HepG2 (cell line): ENCODE data around the gene ALOX5AP. TPM values are rescaled to one million over a fixed set of nuclear protein-coding genes. Genes with fewer than 3 reads are reported as not detected.
A peak's percentile ranks its signal among the peaks of the same experiment; 100 is the strongest.

Experiments
- ATAC-seq: fragments of 200-7000 bp; cut with Tn5 transposase; 3 replicates; pipeline ENCODE4 v1.9.1; 2020; ENCODE audit warnings: mild to moderate bottlenecking, moderate library complexity
- BruUV-seq: library from RNA; stranded (reverse); fragments of 400-500 nt; replicated peaks from 2 replicates; lab custom pipeline; 2021; lab: Mats Ljungman, UMichigan
- CTCF ChIA-PET: fragments of 300-600 bp; formaldehyde crosslinking; extraction: SDS; loops from one replicate; lab custom pipeline; 2021; ENCODE audit warnings: low total read pairs, inconsistent platforms, low intra/inter-chr PET ratio; lab: Yijun Ruan, JAX
- POLR2A ChIA-PET: fragments of 350-600 bp; sonication (Branson Sonifier 250); formaldehyde crosslinking; loops from one replicate; lab custom pipeline; 2020; ENCODE audit warnings: antibody characterized with exemption, inconsistent platforms; lab: Yijun Ruan, JAX
- DNase-seq: peaks from one replicate; pipeline ENCODE4 v3.0.0-alpha.2; 2015; ENCODE audit warnings: low spot score
- FAIRE-seq: peaks from 3 replicates; lab custom pipeline; 2011; peaks lifted over from hg19 to GRCh38; lab: Jason Lieb, UNC
- H2AFZ ChIP-seq: one replicate; pipeline ENCODE4 v1.6.1; 2011; ENCODE audit warnings: low read length, inconsistent platforms
- H3K27ac ChIP-seq: fragments of 300-600 bp; 3 replicates; pipeline ENCODE4 v1.8.0; 2011; ENCODE audit warnings: mixed run types, mild to moderate bottlenecking, mixed read lengths, low read length, inconsistent platforms; ENCODE audit not compliant: insufficient read depth; ENCODE audit errors: extremely low read length
- H3K27me3 ChIP-seq, 2 experiments: fragments of 200-600 bp in 1 of 2; 2 replicates in 1 of 2; 3 replicates in 1 of 2; pipeline versions ENCODE4 v1.6.0 to v1.8.0; 2011; ENCODE audit warnings: low read length in 2 of 2, mild to moderate bottlenecking in 2 of 2, moderate library complexity in 2 of 2, inconsistent platforms in 1 of 2; ENCODE audit not compliant: insufficient read depth in 2 of 2, control insufficient read depth in 1 of 2
- H3K36me3 ChIP-seq, 2 experiments: fragments of 200-600 bp in 1 of 2; replicated peaks in 1 of 2; 2 replicates in 1 of 2; 3 replicates in 1 of 2; pipeline versions ENCODE4 v1.5.1 to v1.8.0; 2011; ENCODE audit warnings: low read length in 2 of 2, inconsistent platforms in 1 of 2; ENCODE audit not compliant: insufficient read depth in 2 of 2, control insufficient read depth in 1 of 2
- H3K4me1 ChIP-seq: 2 replicates; pipeline ENCODE4 v1.5.1; 2012; ENCODE audit warnings: low read length, inconsistent platforms; ENCODE audit not compliant: insufficient read depth
- H3K4me2 ChIP-seq: 2 replicates; pipeline ENCODE4 v1.6.0; 2011; ENCODE audit warnings: low read depth, low read length, inconsistent platforms
- H3K4me3 ChIP-seq, 3 experiments: fragments of 200-600 bp in 1 of 3; sonication (generic), shearing (Covaris generic) in 1 of 3; replicated peaks in 1 of 3; 2 replicates each; pipeline ENCODE4 v1.5.1; 2011 to 2016; ENCODE audit warnings: low read length in 3 of 3, inconsistent platforms in 2 of 3, low read depth in 2 of 3, mild to moderate bottlenecking in 2 of 3, control low read depth in 1 of 3, mixed read lengths in 1 of 3; ENCODE audit not compliant: insufficient read depth in 1 of 3
- H3K79me2 ChIP-seq: one replicate; pipeline ENCODE4 v1.6.1; 2011; ENCODE audit warnings: low read length, inconsistent platforms; ENCODE audit not compliant: insufficient read depth
- H3K9ac ChIP-seq: 2 replicates; pipeline ENCODE4 v1.6.0; 2011; ENCODE audit warnings: mild to moderate bottlenecking, low read depth, low read length, inconsistent platforms; ENCODE audit not compliant: insufficient read depth
- H3K9me3 ChIP-seq: 2 replicates; pipeline ENCODE4 v1.5.1; 2012; ENCODE audit warnings: mild to moderate bottlenecking, low read length
- H4K20me1 ChIP-seq: 2 replicates; pipeline ENCODE4 v1.6.0; 2011; ENCODE audit warnings: inconsistent platforms, mild to moderate bottlenecking, low read length, moderate library complexity; ENCODE audit not compliant: insufficient read depth
- ATF7 ChIP-seq, 2 experiments: fragments of 450-650 bp in 1 of 2; sonication (generic) in 1 of 2; formaldehyde crosslinking in 1 of 2; IDR thresholded peaks; 2 replicates each; pipeline versions ENCODE4 v1.4.0 to v1.6.1; 2016 to 2020; ENCODE audit warnings: antibody characterized with exemption in 1 of 2, mild to moderate bottlenecking in 1 of 2, missing genetic modification reagents in 1 of 2
- CEBPG ChIP-seq: IDR thresholded peaks from 2 replicates; pipeline ENCODE4 v1.6.1; 2016
- CHD2 ChIP-seq: IDR thresholded peaks from 2 replicates; pipeline ENCODE4 v1.6.1; 2011; ENCODE audit warnings: low read depth, low read length, improper control_type of control experiment
- ELF4 ChIP-seq: sonication (generic); formaldehyde crosslinking; IDR thresholded peaks from 2 replicates; pipeline ENCODE4 v1.5.0; 2020; ENCODE audit warnings: missing genetic modification reagents, mild to moderate bottlenecking, moderate library complexity, borderline replicate concordance
- HMG20A ChIP-seq: IDR thresholded peaks from 2 replicates; pipeline ENCODE4 v1.6.1; 2016; ENCODE audit warnings: borderline replicate concordance
- HNRNPH1 ChIP-seq: fragments of 200-400 bp; formaldehyde crosslinking; optimal IDR thresholded peaks from 2 replicates; pipeline ENCODE3; 2017; ENCODE audit warnings: mild to moderate bottlenecking, low read depth, low read length
- HNRNPL ChIP-seq: fragments of 200-400 bp; formaldehyde crosslinking; IDR thresholded peaks from 2 replicates; pipeline ENCODE4 v1.6.1; 2017; ENCODE audit warnings: mild to moderate bottlenecking, low read depth, low read length
- HNRNPLL ChIP-seq: fragments of 200-400 bp; formaldehyde crosslinking; IDR thresholded peaks from 2 replicates; pipeline ENCODE4 v1.6.1; 2017; ENCODE audit warnings: mild to moderate bottlenecking, low read depth, low read length; ENCODE audit not compliant: poor library complexity, severe bottlenecking
- IKZF1 ChIP-seq: fragments of 450-650 bp; IDR thresholded peaks from 2 replicates; pipeline ENCODE4 v1.7.1; 2016
- KMT2A ChIP-seq: sonication (generic); formaldehyde crosslinking; IDR thresholded peaks from 2 replicates; pipeline ENCODE4 v1.4.0; 2020; ENCODE audit warnings: missing genetic modification reagents
- MED1 ChIP-seq: sonication (generic); formaldehyde crosslinking; IDR thresholded peaks from 2 replicates; pipeline ENCODE4 v1.4.0; 2020; ENCODE audit warnings: missing genetic modification reagents
- PHB2 ChIP-seq: fragments of 450-650 bp; IDR thresholded peaks from 2 replicates; pipeline ENCODE4 v1.6.1; 2018; ENCODE audit not compliant: partially characterized antibody
- ZBTB7B ChIP-seq: sonication (generic); formaldehyde crosslinking; IDR thresholded peaks from 2 replicates; pipeline ENCODE4 v1.4.0; 2020; ENCODE audit warnings: missing genetic modification reagents
- ZFP90 ChIP-seq: sonication (generic); formaldehyde crosslinking; IDR thresholded peaks from 2 replicates; pipeline ENCODE4 v1.8.0; 2022; ENCODE audit warnings: missing genetic modification reagents, mild to moderate bottlenecking, inconsistent platforms, borderline replicate concordance
- ZNF558 ChIP-seq: sonication (generic); formaldehyde crosslinking; IDR thresholded peaks from 2 replicates; pipeline ENCODE4 v1.9.0; 2022; ENCODE audit warnings: mild to moderate bottlenecking, missing genetic modification reagents, borderline replicate concordance
- WGBS: methylation state at CpG from one replicate; pipeline ENCODE4 v1.1.6; 2017; ENCODE audit warnings: low lambda C conversion rate; 5-methylcytosine and 5-hydroxymethylcytosine counted together
- in situ Hi-C: cut with HindIII; loops from 2 replicates; pipeline ENCODE4 v1.10.0; 2017; ENCODE audit warnings: low pct_unique_long_range_greater_than_20kb; ENCODE audit not compliant: extremely low pct_ligation_motif_present
- intact Hi-C: fragments of 100-400 bp; cut with micrococcal nuclease; formaldehyde crosslinking; loops from one replicate; pipeline ENCODE4 v1.10.0; 2022; ENCODE audit not compliant: unreplicated experiment
- polyA plus RNA-seq, 8 experiments: library from polyadenylated mRNA; depleted of rRNA in 3 of 8; stranded (reverse) in 7 of 8; unstranded in 1 of 8; fragments of >200 nt; fragmentation: Illumina TruSeq in 4 of 8; extraction: Trizol in 4 of 8; gene quantifications; 2 replicates each; pipeline versions ENCODE4 v1.2.1 to v1.2.3, GENCODE V29; 2011 to 2016; ENCODE audit warnings: low read depth in 4 of 8, missing spikeins in 1 of 8, mixed read lengths in 1 of 8; ENCODE audit not compliant: insufficient read depth in 1 of 8
- total RNA-seq, 5 experiments: library from RNA; depleted of rRNA; stranded (reverse); fragments of >200 nt; fragmentation: Illumina TruSeq; extraction: Trizol; gene quantifications; 2 replicates each; pipeline ENCODE4 v1.2.3, GENCODE V29; 2016; ENCODE audit warnings: low read depth in 1 of 5
- TF ChIP-seq, protein P1 (sequence below): sonication (generic); formaldehyde crosslinking; IDR thresholded peaks from 2 replicates; pipeline ENCODE4 v1.4.0; 2020; ENCODE audit warnings: mild to moderate bottlenecking, missing genetic modification reagents
- TF ChIP-seq, protein P2 (sequence below): sonication (generic); formaldehyde crosslinking; conservative IDR thresholded peaks from 2 replicates; pipeline ENCODE4 v1.8.0; 2022; ENCODE audit warnings: mild to moderate bottlenecking, moderate library complexity, missing genetic modification reagents
- TF ChIP-seq, protein P3 (sequence below): IDR thresholded peaks from 2 replicates; pipeline ENCODE4 v1.6.1; 2018; ENCODE audit warnings: missing genetic modification reagents
- TF ChIP-seq, protein P4 (sequence below): sonication (generic); formaldehyde crosslinking; IDR thresholded peaks from 2 replicates; pipeline ENCODE4 v1.5.0; 2020; ENCODE audit warnings: missing genetic modification reagents

ALOX5AP gene
- total and polyA plus RNA-seq, 2 of the 13 experiments (the other 11 are each of a cell fraction or from before 2014, with no cell fraction given), result 0.97 to 1.2 TPM

DNA sequence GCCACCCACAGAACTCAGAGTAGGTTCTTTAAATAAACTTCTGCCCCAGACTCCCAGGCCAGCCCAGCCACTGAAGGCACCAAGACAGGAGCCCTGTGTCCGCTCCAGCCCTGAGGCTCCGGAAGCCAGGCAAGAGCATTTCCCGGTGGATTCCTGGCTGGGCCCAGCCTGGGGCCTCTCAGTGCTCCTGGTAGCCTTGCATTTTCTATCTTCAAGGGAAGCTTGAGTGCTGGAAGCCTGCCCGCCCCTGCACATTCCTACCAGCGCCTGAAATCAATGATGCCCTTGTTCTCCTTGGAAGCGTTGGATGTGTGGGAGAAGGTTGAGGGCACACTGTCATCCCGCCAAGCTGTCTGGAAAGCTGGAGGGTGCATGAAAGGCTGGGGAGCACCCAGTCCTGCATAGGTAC is 70.3 kb downstream of the ALOX5AP start (continued):
- TF ChIP-seq, protein P1, sequence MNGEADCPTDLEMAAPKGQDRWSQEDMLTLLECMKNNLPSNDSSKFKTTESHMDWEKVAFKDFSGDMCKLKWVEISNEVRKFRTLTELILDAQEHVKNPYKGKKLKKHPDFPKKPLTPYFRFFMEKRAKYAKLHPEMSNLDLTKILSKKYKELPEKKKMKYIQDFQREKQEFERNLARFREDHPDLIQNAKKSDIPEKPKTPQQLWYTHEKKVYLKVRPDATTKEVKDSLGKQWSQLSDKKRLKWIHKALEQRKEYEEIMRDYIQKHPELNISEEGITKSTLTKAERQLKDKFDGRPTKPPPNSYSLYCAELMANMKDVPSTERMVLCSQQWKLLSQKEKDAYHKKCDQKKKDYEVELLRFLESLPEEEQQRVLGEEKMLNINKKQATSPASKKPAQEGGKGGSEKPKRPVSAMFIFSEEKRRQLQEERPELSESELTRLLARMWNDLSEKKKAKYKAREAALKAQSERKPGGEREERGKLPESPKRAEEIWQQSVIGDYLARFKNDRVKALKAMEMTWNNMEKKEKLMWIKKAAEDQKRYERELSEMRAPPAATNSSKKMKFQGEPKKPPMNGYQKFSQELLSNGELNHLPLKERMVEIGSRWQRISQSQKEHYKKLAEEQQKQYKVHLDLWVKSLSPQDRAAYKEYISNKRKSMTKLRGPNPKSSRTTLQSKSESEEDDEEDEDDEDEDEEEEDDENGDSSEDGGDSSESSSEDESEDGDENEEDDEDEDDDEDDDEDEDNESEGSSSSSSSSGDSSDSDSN (CRISPR knock-in tag), result peak; percentile 86
- TF ChIP-seq CEBPG (CRISPR knock-in tag) (0 out of 2 replicates have a peak, but pooled peaks have one; percentile 4), HMG20A (CRISPR knock-in tag) (0 out of 2 replicates have a peak, but pooled peaks have one; percentile 34), HNRNPL (peak; percentile 37; the same call in 1 of the 2 replicates), CHD2 (no peak), KMT2A (CRISPR knock-in tag) (no peak), ZBTB7B (CRISPR knock-in tag) (0 out of 2 replicates have a peak, but pooled peaks have one; percentile 11), MED1 (CRISPR knock-in tag) (peak; percentile 2; the same call in 1 of the 2 replicates)
- TF ChIP-seq, protein P2, sequence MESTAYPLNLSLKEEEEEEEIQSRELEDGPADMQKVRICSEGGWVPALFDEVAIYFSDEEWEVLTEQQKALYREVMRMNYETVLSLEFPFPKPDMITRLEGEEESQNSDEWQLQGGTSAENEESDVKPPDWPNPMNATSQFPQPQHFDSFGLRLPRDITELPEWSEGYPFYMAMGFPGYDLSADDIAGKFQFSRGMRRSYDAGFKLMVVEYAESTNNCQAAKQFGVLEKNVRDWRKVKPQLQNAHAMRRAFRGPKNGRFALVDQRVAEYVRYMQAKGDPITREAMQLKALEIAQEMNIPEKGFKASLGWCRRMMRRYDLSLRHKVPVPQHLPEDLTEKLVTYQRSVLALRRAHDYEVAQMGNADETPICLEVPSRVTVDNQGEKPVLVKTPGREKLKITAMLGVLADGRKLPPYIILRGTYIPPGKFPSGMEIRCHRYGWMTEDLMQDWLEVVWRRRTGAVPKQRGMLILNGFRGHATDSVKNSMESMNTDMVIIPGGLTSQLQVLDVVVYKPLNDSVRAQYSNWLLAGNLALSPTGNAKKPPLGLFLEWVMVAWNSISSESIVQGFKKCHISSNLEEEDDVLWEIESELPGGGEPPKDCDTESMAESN (CRISPR knock-in tag), result 0 out of 2 replicates have a peak, but pooled peaks have one; percentile 37
- TF ChIP-seq, all 625 proteins: peak for 51

DNA sequence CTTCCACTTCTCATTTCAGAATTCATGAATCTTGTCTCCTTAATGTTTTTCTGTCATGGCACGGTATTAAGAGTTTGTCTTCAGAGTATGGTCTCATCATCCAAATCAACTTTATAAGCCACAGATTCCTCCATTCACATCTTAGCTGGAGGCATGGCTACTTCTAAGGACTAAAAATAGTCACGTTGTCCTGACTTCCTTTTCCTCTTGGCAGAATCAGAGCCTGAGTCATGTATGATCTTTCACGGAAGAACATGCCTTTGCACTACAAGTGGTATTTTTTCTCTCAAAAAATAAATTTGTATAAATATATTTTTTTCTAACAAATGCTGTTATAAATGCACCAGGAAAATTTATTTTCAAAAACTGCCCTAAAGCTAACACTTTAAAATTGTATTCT is 71.4 kb downstream of the ALOX5AP start:
- no peak overlapping the region for H3K27ac ChIP-seq
- ChIA-PET POLR2A (interaction anchor here (2.5 kb wide), 1 partner anchor 26 kb away, joined by 10 read pairs; no protein-coding TSS in a partner anchor), CTCF (no interaction called here)
- intact Hi-C loops (loop anchor here (5.0 to 10.0 kb wide), 3 partner anchors 41 to 672 kb away; no protein-coding TSS in a partner anchor), in situ Hi-C loops (loop anchor here (5.0 kb wide), 1 partner anchor 56 kb away; no protein-coding TSS in a partner anchor)
- H3K4me2 ChIP-seq, result no peak overlapping the region
- ATAC-seq, result no peak
- no peak for FAIRE-seq
- no peak overlapping the region for H3K4me3 ChIP-seq
- H3K79me2 ChIP-seq, result no peaks in the 10 kb centered on the region
- H3K27me3 ChIP-seq, result no peaks in the 10 kb centered on the region; a peak in 1 of 5 replicates
- no TSS peak for BruUV-seq
- no peak overlapping the region for H2AFZ ChIP-seq
- peaks cover 67% of the 10 kb centered on the region for H3K4me1 ChIP-seq
- no peaks in the 10 kb centered on the region for H4K20me1 ChIP-seq
- H3K9me3 ChIP-seq, result no peaks in the 10 kb centered on the region
- H3K36me3 ChIP-seq, result no peaks in the 10 kb centered on the region
- DNase-seq, result no peak
- H3K9ac ChIP-seq, result no peak overlapping the region
- 84% methylated on average over 3 of the region's 3 CpGs for WGBS
- TF ChIP-seq HNRNPLL (no peak), IKZF1 (no peak), ZNF558 (CRISPR knock-in tag) (no peak), ZFP90 (CRISPR knock-in tag) (no peak), ATF7 (IDR thresholded peaks at IDR 0.05) (no peak), ATF7 (CRISPR knock-in tag; IDR thresholded peaks at IDR 0.05) (no peak), PHB2 (no peak), HNRNPH1 (no peak), ELF4 (CRISPR knock-in tag) (no peak)
- TF ChIP-seq, protein P3, sequence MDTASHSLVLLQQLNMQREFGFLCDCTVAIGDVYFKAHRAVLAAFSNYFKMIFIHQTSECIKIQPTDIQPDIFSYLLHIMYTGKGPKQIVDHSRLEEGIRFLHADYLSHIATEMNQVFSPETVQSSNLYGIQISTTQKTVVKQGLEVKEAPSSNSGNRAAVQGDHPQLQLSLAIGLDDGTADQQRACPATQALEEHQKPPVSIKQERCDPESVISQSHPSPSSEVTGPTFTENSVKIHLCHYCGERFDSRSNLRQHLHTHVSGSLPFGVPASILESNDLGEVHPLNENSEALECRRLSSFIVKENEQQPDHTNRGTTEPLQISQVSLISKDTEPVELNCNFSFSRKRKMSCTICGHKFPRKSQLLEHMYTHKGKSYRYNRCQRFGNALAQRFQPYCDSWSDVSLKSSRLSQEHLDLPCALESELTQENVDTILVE (CRISPR knock-in tag), result no peak
- TF ChIP-seq, protein P4, sequence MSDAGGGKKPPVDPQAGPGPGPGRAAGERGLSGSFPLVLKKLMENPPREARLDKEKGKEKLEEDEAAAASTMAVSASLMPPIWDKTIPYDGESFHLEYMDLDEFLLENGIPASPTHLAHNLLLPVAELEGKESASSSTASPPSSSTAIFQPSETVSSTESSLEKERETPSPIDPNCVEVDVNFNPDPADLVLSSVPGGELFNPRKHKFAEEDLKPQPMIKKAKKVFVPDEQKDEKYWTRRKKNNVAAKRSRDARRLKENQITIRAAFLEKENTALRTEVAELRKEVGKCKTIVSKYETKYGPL (CRISPR knock-in tag), result no peak
